Measurements from ENCODE around the gene ELAVL3.

DNA sequence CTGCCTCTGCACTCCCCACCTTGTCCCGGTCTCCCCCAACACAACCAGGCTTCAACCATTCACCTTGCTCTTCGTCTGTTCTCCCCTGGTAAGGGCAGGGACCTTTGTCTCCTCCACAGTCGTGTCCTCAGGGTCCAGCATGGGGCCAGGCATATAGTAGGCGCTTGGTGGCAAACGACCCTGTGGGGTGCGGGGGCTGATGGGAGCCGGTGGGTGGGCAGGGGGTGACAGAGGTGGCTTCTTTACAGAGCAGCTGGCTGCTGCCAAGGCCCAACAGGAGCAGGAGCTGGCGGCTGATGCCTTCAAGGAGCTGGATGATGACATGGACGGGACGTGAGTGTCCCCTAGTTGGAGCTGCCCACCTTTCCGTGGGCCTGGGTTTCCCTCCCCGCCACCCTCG lies 35.7 kb downstream of the ELAVL3 start:
- TF ChIP-seq, protein P1, sequence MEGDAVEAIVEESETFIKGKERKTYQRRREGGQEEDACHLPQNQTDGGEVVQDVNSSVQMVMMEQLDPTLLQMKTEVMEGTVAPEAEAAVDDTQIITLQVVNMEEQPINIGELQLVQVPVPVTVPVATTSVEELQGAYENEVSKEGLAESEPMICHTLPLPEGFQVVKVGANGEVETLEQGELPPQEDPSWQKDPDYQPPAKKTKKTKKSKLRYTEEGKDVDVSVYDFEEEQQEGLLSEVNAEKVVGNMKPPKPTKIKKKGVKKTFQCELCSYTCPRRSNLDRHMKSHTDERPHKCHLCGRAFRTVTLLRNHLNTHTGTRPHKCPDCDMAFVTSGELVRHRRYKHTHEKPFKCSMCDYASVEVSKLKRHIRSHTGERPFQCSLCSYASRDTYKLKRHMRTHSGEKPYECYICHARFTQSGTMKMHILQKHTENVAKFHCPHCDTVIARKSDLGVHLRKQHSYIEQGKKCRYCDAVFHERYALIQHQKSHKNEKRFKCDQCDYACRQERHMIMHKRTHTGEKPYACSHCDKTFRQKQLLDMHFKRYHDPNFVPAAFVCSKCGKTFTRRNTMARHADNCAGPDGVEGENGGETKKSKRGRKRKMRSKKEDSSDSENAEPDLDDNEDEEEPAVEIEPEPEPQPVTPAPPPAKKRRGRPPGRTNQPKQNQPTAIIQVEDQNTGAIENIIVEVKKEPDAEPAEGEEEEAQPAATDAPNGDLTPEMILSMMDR (IDR thresholded peaks at IDR 0.05) = no peak
- no peak for TF ChIP-seq POLR2A (IDR thresholded peaks at IDR 0.05)

Data from thyroid gland (tissue), 4 donors.